NCI-H2107 treated with DMSO at 0.1 percent for 48 hours (cell line): ENCODE data around the gene FAH.

ENCODE experiments used
- DNase-seq: peaks from one replicate; lab custom pipeline; 2025; ENCODE audit not compliant: unreplicated experiment; lab: John Stamatoyannopoulos, UW

The FAH gene

DNA sequence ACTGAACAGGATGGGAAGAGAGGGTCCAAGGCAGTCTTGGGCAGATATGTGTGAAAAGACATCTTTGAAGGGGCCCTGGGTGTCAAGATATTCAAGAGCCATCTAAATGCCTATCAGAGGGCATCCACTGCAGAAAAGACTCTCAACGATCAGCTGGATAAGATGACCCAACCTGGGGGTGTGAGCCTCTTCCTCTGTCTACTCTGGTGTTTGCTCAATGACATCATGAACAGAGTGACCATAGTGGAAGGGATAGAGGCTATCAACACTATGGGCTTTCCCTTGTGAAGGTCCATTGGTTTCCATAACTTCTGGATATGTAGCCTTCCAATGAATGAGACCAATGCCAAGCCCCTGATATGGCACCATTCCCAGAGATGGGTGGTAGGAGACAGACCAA lies 42.1 kb downstream of the FAH start:
- DNase-seq, result no peak

DNA sequence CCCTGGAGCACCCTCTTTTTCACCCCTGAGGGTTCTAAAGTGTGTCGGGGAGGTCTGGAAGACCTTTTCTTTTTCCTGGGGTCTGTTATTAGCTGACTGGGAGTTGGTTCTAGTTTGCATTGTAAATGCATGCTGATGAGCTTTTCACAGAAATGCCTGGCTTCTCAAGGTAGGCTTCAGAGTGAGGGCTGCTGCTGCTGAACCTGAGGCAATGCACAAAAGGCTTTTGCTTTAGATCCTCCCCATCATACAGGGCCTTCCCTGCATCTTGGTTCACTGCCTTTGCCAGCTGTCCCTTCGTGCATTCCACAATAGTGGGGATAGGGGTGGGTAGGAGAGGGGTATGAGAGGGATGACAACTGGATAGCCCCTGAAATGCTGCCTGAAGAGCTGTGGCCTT lies 46.6 kb downstream of the FAH start:
- no peak for DNase-seq

DNA sequence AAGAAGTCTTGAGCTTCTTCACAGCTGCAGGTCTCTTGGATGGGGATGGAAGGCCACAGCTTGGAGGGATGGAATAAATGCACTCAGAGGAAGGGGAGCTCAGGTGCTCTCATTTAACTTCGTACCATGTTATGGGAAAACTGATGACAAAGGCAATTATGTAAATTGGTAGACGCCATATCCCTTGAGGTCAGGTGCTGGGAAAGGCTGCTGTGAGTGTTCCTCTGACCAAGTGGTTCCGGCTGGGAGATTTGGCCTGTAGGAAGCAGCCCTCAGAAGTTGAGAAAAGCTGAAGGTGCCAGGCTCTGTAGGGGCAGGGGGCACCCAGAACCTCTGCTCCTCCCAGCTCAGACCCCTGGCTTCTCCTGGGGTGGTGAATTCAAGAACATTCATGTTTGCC lies 47.1 kb downstream of the FAH start:
- no peak for DNase-seq

DNA sequence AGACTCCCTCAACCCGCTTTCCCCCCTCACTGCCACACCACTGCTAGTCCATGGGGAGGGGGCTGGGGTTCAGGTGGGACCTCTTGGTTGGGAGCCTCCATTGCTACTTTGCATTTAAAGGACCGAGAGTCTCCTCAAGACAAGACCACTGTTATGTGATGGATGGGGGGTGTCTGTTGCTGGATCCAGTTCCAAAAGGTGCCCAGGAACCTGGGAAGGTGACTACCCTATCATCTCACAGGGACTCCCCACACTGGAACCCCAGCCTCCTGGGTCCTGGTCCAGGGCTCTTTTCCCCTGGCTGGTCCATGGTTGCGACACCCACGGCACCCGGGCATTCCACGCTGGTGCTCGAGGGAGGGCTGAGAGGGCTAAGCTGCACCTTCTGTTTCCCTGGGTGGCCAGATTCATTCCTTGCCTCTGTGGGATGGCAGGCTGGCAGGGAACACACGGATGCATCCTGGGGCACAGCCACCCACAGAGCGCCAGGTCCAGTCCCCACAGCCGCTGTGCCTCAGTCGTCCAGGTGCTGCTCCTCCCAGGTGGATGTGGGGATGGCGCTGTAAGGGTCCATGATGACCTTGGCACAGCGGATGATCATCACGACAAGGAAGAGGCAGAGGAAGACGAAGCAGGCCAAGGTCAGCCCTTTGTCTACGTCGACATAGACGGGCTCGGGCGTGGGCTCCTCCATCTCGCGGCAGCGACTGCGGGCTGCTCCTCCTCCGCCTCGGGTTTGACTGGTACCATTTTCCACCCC lies 48.6 kb downstream of the FAH start:
- no peak for DNase-seq

DNA sequence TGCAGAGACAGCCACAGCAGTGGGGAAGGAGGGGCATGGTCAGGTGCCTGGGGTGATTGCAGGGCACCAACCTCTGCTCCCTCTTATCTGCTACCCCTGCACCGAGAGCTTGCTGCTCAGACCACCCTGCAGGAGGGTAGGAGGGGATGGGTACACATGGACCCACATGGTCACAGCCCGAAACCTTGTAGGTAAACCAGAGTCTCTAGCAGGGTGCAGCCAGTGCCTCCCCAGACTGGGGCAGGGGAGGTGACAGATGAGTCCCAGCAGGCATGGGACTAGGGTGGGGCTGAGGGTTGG lies 49.2 kb downstream of the FAH start:
- no peak for DNase-seq

DNA sequence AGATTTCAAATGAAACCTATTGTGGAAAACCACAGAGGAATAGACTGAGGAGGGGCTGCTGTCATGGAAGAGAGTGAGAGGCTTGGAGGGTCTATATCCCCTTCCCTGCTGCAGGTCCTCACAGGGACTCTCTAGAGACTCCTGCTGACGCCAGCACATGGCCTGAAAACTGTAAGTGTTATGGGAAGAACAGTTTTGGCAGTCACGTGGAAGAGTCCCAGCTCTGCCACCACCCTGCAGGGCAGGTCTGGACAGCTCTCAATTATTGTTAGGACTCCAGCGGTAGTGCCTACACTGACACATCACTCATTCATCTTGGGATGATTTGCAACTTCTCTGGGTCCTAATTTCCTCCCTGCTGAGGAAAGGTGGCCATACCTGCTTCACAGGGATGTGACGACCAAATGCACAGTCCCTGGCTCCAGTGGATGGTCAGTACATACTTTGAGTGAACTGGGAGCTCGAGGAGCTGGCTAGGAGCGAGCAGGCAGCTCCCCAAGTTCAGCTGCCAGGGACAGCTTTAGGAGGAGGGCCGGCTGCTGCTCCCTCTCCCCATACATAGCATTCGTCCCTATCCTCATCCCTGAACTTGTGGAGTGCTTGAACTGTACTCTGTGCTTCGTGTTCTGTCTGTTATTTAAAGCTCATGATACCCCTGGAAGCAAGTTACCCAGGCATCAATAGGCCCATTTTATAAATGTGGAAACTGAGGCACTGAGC lies 50.0 kb downstream of the FAH start:
- DNase-seq, result no peak

DNA sequence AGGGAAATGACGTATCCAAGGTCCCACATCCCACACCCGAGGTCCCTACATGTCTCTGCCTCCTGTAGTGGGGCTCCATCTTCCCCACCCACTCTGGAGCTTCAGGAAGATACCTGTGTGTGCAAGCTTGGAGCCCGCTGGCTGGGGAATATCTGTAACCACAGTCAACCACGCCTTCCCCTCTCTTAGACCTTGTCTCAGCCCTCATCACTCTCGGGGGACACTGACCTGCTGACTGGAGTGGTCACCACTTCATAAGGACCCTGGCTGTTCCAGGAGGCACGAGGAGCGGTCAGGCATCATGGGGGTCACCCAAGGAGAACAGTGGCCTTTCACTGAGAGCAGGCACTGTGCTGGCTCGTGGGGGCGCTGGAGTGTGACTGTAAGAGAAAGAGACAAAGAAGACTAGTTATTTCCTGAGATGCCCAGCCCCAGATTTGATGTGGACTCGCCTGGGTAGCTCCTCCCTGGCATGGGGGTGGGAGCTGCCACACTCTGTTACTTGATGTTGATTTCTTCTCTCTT lies 50.6 kb downstream of the FAH start:
- no peak for DNase-seq

DNA sequence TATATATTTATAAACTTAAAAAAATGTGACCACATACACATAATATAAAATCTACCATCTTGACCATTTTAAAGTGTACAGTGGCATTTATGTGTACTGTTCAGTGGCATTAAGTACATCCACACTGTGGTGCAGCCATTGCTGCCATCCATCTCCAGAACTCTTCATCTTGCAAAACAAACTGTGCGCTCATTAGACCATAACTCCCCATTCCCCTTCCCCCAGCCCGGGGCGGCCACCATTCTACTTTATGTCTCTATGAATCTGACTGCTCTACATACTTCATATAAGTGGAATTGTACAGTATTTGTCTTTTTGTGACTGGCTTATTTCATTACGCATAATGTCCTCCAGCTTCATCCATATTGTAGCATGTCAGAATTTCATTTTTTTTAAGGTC lies 51.4 kb downstream of the FAH start:
- no peak for DNase-seq

DNA sequence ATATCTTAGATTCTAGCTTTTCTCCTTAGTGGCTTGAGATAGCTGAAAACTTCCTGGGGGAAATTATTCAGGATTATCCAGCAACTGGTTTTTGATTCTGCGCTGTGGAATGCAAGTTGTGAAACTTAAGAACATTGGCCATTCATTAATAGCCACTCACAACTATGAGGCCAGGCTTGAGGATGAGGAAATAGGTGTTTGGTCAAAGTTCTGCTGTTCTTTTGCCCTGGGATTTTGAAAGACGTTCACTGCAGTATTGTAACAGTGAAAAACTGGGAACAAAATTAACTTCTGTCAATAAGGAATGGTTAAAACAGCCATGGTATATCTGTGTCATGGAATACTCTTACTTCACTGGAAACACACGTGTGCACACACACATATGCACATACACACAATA lies 55.1 kb downstream of the FAH start:
- DNase-seq, result no peak

DNA sequence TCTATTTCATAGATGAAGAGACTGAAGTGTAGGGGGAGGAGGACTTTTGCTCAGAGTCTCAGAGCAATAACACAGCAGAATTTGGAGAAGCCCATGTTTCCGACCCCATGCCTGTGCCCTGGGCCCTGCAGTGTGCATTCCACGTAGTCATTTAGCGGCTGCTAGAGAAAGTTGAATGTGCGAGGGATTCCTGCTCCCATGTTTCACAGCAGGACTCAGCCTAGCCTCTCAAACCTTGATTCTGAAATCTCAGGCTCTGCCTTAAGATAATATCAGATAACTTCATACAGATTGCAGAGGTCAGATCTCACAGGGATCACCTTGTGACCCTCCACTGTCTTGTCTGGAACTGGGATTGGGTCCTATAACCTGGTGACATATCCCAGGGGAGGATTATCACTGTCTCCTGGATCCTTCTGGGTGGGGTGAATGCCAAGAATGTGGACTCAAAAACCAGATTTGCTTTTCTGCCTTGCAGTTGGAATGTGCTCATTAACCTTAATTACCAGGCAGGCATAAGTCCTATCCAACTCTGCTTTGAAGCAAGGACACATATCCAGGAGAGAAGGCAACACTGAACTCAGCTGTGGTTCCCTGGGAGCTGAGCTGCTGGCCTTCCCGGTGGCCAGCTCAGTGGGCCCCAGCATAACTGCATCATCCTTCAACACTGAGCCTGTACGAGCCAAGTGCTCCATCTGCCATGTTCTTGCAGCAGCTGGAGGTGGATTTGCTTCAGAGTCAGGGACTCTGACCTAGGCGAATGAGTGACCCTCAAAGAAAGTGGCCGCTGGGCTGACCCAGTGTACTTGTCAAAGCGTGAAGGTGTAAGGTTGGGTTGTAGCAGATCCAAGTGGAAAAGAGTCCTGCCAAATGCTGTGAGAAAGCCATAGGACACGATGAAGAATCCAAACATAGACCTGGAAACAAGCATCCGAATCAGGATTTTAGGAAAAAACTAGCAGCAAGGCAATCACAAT lies 56.2 kb downstream of the FAH start:
- no peak for DNase-seq

DNA sequence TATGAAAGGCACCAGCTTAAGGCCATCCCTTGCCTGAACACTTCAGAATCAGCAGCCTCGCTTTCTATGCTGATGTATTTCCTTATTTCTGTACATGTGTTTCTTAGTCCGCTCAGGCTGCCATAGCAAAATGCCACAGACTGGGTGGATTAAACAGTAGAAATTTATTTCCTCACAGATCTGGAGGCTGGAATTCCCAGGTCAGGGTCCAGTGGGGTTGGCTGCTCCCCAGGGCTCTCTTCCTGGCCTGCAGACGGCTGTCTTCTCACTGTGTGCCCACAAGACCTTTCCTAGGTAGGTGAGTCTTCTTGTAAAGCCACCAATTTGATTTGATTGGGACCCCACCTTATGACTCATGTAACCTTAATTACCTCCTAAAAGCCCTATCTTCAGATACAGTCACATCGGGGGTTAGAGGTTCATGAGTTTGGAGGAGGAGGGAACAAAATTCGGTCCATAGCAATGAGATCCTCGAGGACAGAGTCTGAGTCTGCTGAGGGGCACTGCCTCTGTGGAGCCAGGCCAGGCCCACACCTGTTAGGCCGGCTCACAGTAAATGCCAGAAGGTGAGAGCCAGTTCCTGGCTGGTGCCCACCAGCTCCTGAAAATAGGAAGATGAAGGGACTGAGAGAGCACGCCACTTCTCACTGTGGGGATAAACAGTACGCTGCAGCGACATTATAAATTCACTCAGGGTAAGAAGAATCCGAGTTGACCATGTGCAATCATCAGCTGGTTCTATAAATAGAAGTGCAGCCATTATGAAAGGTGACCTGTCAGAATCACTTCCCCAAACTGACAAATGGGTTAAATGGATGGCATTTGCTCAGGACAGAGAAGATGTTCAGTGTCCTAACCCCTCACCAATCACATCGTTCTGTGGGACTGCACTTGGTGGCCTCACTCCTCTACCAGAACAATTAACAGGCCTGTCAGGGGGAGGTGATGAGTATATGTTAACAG lies 58.1 kb downstream of the FAH start:
- DNase-seq, result no peak

DNA sequence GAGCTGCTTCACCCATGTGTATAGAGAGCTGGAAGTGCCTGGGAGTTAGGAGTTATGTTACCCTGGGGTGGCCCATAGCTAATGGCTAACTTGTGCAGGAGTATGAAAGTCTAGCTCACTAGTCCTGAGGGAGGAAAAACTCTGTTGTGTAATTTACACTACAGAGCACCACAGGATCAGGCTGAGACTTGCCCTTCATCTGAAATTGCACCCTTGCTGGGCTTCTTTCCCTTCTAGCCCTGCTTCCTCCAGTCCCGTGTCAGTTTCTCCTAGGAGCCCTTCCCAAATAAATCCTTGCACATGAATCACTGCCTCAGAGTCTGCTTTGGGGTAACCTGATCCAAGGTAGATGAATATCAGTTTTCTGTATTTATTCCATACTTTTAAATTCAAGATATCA lies 59.2 kb downstream of the FAH start:
- DNase-seq, result no peak

DNA sequence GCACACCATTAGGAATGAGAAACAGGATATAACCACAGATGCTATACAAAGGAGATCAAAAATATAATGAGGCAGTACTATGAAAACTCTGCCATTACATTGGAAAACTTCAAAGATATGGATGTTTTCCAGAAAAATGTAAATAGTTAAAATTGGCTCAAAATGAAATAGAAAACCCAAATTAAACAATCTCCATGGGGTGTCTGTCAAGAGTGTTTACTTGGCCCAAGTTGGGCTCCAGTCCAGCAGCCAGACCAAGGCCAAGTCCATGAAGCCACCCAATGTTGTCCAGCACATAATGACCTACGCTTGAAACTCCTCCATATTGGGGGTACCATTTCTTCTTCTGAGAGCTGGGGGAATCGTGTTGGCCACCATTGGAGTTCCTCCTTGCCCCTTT lies 62.1 kb downstream of the FAH start:
- DNase-seq, result no peak

DNA sequence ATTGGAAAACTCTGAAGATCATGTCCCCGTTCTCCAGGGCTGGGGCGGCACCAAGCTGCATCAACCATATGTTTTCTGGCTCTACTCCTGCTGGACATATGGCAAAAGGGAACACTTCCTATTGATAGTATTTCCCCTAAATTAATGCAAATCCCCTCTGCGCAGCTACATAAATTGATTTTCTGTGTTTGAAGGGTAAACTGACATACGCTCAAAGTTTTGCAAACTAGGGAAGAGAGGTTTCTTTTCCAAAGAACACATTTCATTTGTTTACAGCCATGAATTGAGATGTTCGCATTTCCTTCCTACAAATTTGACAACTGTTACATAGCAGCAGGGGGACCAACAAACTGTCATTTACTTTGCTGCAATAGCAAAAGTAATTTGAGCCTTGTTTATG lies 63.3 kb downstream of the FAH start:
- DNase-seq, result no peak

DNA sequence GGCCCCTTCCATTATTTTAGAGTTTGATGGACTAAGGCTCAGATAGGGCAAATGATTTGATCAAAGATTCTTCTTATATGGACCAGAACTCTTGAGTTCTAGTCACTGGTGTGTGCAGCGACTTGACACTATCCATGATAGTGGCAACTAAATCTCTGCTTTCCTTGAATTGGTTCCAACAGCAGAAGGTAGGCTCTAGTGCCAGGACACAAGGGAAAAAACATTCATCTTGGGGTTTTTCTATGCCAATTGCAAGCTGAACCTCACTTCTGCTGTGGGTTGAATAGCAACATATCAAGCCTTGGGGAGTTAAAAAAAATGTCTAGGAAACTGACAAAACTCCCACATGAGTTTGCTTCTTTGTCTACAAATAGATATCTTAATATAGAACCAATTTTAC lies 64.1 kb downstream of the FAH start:
- DNase-seq, result no peak

DNA sequence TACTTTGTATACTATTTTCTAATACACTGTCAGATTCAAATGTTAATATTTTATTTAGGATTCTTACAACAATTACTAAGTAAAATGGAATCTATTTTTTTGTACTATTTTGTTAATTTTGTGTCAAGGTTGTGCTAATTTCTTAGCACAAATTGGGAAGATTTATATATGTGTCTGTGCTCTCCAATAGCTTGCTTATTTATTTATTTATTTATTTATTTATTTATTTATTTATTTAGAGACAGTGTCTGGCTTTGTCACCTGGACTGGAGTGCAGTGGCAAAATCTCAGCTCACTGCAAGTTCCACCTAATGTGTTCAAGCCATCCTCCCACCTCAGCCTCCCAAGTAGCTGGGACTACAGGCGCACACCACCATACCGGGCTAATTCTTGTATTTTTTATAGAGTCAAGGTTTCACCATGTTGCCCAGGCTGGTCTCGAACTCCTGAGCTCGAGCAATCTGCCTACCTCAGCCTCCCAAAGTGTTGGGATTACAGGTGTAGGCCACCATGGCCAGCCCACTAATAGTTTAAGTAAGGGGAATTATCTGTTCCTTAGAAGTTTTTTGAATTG lies 64.6 kb downstream of the FAH start:
- DNase-seq, result no peak

DNA sequence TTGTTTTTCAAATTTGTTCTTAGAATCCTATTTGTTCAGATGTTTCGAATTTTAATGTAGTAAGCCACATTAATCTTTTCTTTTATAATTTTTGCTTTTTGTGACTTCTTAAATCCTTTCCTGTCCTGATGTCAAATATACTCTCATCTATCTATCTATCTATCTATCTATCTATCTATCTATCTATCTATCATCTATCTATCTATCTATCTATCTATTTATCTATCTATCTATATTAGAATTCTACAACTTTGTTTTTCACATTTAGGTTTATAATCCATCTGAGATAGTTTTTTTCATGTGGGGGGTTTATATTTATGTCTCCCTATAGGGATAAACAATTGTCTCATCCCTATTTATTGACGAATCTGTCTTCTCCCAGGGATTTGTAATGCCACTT lies 67.2 kb downstream of the FAH start:
- no peak for DNase-seq

DNA sequence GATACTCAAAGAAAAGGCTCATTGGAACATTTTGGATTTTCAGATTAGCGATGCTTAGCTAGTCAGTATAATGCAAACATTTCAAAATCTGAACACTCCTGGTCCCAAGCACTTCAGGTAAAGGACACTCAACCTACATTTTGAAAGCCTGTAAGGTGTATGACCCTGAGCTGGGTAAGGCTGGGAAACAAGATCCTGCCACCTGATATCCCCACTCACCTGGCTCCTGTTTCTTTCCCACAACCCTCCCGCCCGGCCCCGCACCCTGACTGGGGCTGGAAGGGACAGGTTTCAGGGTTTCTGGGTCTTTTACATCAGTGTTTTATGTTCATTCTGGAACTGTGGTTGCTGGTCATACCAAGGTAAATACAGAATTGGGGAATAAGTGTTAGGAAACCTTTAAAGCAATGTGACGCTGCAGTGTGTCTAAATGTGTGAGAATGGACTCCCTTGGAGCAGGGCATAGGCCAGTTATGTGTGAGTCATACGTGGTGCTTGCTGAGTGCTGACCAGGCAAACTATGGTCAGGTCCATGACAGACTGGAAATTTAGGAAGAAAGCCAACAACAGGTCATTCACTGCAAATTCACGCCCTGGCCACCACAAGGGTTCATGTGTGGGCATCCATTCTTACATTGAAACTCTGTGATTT lies 76.3 kb downstream of the FAH start:
- DNase-seq, result no peak

DNA sequence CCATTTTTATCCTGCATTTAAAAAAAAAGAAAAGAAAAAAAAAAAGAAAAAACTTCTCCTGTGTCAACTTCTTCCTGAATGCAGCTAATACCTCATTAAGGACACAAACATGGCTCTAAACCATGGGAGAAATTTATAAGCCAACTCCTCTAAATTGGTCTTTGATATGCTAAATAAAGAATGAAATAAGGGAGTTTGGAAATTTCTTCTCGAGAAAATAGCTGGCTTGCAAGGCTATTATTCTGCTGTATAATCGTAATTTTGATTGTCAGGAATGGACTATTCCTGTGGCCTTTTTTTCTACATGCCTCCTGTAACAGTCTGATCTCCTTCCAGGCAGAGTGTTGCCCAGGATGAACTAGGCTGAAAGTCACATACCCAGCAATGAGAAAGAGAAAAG lies 78.6 kb downstream of the FAH start:
- DNase-seq, result no peak

DNA sequence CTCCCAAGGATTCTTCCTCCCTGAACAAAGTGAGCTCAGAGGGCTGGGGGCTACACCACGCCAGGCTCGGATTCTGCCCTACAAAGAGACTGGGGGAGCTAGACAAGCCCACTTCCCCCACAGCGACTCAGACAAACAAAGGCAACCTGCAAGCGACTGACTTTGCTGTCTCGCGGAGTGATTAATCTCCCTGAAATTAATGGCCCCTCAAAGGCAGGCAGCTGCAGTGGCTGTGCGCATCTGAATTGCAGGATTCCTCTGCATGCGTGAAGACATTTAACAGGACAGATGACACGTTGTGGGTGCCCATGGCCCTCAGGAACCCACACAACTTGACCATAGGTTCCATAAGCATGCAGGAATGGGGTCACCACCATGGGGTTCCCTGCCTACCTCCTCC lies 80.8 kb downstream of the FAH start:
- DNase-seq, result no peak
